Suppressor macrophage treated with lipopolysaccharide for 4 hours (primary cell): ENCODE data around the gene C6orf47.

Experiments
- DNase-seq: peaks from one replicate; pipeline ENCODE4 v3.0.0-alpha.2; 2020

Gene C6orf47

GRCh38 chr6:31687321-31687720, 26.7 kb upstream of the C6orf47 start:
- no peak for DNase-seq

- no peak for DNase-seq
Measured at GRCh38 chr6:31686483-31686882, 25.9 kb upstream of the C6orf47 start.

- no peak for DNase-seq
Measured at GRCh38 chr6:31683591-31683990, 23.0 kb upstream of the C6orf47 start.

GRCh38 chr6:31681135-31681671, 20.6 kb upstream of the C6orf47 start:
- peak; percentile 56 for DNase-seq

- DNase-seq: peak; percentile 81
Measured at GRCh38 chr6:31680226-31681134, 19.9 kb upstream of the C6orf47 start, which contains the start of gene LY6G5C. LY6G5C (minus strand) TSS chr6:31681067; CDS start chr6:31680373, 694 bp downstream.

GRCh38 chr6:31677955-31678354, 17.4 kb upstream of the C6orf47 start:
- DNase-seq: no peak

GRCh38 chr6:31676904-31677303, 16.3 kb upstream of the C6orf47 start:
- DNase-seq: no peak

- no peak for DNase-seq
Measured at GRCh38 chr6:31676322-31676903, 15.8 kb upstream of the C6orf47 start.

- DNase-seq: no peak
Measured at GRCh38 chr6:31669676-31670075, 9.1 kb upstream of the C6orf47 start, which contains the start of gene LY6G5B. LY6G5B (plus strand) TSS chr6:31669976; CDS start chr6:31670951, 975 bp downstream.

GRCh38 chr6:31666337-31666965, 5.9 kb upstream of the C6orf47 start:
- DNase-seq: peak; percentile 59

- peak; percentile 98 for DNase-seq
Measured at GRCh38 chr6:31665501-31666336, 5.1 kb upstream of the C6orf47 start, which contains the start of gene CSNK2B. CSNK2B (plus strand) TSS chr6:31666080; CDS start chr6:31666832, 752 bp downstream.

- DNase-seq: peak; percentile 96
Measured at GRCh38 chr6:31664790-31665500, 4.4 kb upstream of the C6orf47 start, which contains the start of gene GPANK1. GPANK1 (minus strand) TSS chr6:31664997; CDS start chr6:31664478, 519 bp downstream.

- peak; percentile 22 for DNase-seq
Measured at GRCh38 chr6:31663961-31664789, 3.6 kb upstream of the C6orf47 start.

GRCh38 chr6:31663126-31663960, 2.8 kb upstream of the C6orf47 start:
- peak; percentile 55 for DNase-seq

- no peak for DNase-seq
Measured at GRCh38 chr6:31662124-31662723, 1.6 kb upstream of the C6orf47 start.

GRCh38 chr6:31661262-31662123, 915 bp upstream of the C6orf47 start:
- DNase-seq: no peak

- DNase-seq: peak; percentile 42
Measured at GRCh38 chr6:31659649-31660380, 763 bp downstream of the C6orf47 start.
